Epidermal melanocyte (primary cell): ENCODE results near the gene CLCA1.

Experiments used
- DNase-seq: peaks from one replicate; pipeline ENCODE4 v3.0.0; 2011; ENCODE audit warnings: low spot score; ENCODE audit not compliant: insufficient read length

CLCA1 gene

DNA sequence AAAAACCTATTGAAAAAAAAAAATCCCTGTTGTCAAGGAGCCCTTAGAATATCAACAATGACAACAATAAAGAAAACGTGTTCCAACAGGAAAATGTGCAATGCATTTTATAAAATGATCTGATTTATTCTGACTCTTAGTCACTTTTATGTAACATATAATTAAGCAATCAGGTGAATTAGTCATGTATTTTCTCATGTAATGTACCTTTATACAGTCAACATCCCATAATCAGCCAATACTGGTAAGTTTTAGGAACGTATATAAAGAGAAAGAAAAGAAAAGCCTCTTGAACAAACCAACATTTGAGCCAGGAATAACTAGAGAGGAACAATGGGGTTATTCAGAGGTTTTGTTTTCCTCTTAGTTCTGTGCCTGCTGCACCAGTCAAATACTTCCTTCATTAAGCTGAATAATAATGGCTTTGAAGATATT, 78.1 kb downstream of the CLCA1 start, which contains the start of gene CLCA4:
Gene CLCA4, plus strand, starts transcription at position 292 of the 435 bp plus-strand sequence. Its CDS starts 42 bp downstream, at position 334.
- no peak for DNase-seq

DNA sequence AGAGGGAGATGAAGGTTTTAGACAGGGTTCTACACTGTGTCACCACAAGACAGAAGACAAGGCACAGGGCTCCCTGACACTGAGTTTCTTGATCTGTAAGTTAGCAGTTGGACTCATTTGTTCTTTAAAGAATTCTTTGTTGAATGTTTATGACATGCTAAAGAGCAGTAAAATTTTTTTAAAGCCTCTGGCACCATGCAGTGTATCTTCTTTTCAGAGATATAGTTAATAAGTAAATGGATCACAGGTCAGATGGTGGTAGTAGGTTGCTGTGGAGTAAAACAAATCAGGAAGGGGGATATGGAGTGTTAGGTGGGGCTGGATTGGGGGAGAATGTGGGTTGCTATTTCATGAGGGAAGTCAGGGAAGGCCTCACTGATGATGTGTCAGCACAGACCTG, 80.1 kb downstream of the CLCA1 start:
- DNase-seq = no peak
